PC-3 (cell line): Measurements from ENCODE around the gene PCYOX1L. TPM values are rescaled to one million over a fixed set of nuclear protein-coding genes. Genes with fewer than 3 reads are reported as not detected.

Experiments
- ATAC-seq: fragments of 200-7000 bp; cut with Tn5 transposase; 2 replicates; pipeline ENCODE4 v1.9.1; 2020; ENCODE audit warnings: mild to moderate bottlenecking, moderate library complexity
- BruUV-seq: library from RNA; stranded (reverse); fragments of 400-500 nt; replicated peaks from 2 replicates; lab custom pipeline; 2021; lab: Mats Ljungman, UMichigan
- CTCF ChIA-PET: fragments of 300-600 bp; sonication (Branson Sonifier 250); formaldehyde crosslinking; loops from one replicate; lab custom pipeline; 2022; ENCODE audit warnings: antibody characterized with exemption; lab: Charles Lee
- POLR2A ChIA-PET: fragments of 300-600 bp; sonication (Branson Sonifier 250); formaldehyde crosslinking; loops from one replicate; lab custom pipeline; 2022; ENCODE audit warnings: antibody characterized with exemption; ENCODE audit not compliant: unreplicated experiment; lab: Charles Lee
- DNase-seq: peaks from one replicate; pipeline ENCODE4 v3.0.0-alpha.2; 2015
- H2AFZ ChIP-seq: fragments of 300-600 bp; sonication (generic); 2 replicates; pipeline ENCODE4 v1.6.0; 2016; ENCODE audit warnings: antibody characterized with exemption, low read length
- H3F3A ChIP-seq: fragments of 300-600 bp; sonication (generic); one replicate; pipeline ENCODE4 v1.6.0; 2017; ENCODE audit warnings: antibody characterized with exemption, low read length, control low read depth, mild to moderate bottlenecking; ENCODE audit not compliant: unreplicated experiment
- H3K27ac ChIP-seq: fragments of 300-600 bp; sonication (generic); 2 replicates; pipeline ENCODE4 v1.5.1; 2016; ENCODE audit warnings: mild to moderate bottlenecking, low read length
- H3K27me3 ChIP-seq: fragments of 300-600 bp; sonication (generic); 2 replicates; pipeline ENCODE4 v1.6.1; 2016; ENCODE audit warnings: low read length, mixed read lengths
- H3K36me3 ChIP-seq: fragments of 300-600 bp; sonication (generic); 2 replicates; pipeline ENCODE4 v1.6.1; 2016; ENCODE audit warnings: low read depth, mixed run types, low read length, mixed read lengths
- H3K4me1 ChIP-seq: fragments of 300-600 bp; sonication (generic); 2 replicates; pipeline ENCODE4 v1.5.1; 2016; ENCODE audit warnings: low read length; ENCODE audit not compliant: insufficient read depth
- H3K4me2 ChIP-seq: fragments of 300-600 bp; sonication (generic); 2 replicates; pipeline ENCODE4 v1.6.0; 2016; ENCODE audit warnings: low read length
- H3K4me3 ChIP-seq: fragments of 300-600 bp; sonication (generic); 2 replicates; pipeline ENCODE4 v1.5.1; 2016; ENCODE audit warnings: mild to moderate bottlenecking, low read length, mixed read lengths
- H3K79me2 ChIP-seq: fragments of 300-600 bp; sonication (generic); 2 replicates; pipeline ENCODE4 v1.6.1; 2017; ENCODE audit warnings: low read length, mixed read lengths
- H3K9ac ChIP-seq: fragments of 300-600 bp; sonication (generic); 2 replicates; pipeline ENCODE4 v1.6.0; 2016; ENCODE audit warnings: mild to moderate bottlenecking, low read length
- H3K9me2 ChIP-seq: fragments of 300-600 bp; sonication (generic); replicated peaks from 2 replicates; pipeline ENCODE4 v1.6.1; 2016; ENCODE audit warnings: mixed run types, low read length, mixed read lengths
- H3K9me3 ChIP-seq: fragments of 300-600 bp; sonication (generic); 2 replicates; pipeline ENCODE4 v1.6.1; 2016; ENCODE audit warnings: low read length, mixed read lengths
- H4K20me1 ChIP-seq: fragments of 300-600 bp; sonication (generic); 2 replicates; pipeline ENCODE4 v1.6.1; 2016; ENCODE audit warnings: low read length, mixed read lengths
- CTCF ChIP-seq: fragments of 300-600 bp; sonication (generic); conservative IDR thresholded peaks from 2 replicates; pipeline ENCODE4 v1.5.1; 2017; ENCODE audit warnings: antibody characterized with exemption, low read depth, mild to moderate bottlenecking, low read length
- EZH2 ChIP-seq: fragments of 300-600 bp; sonication (generic); IDR thresholded peaks from one replicate; pipeline ENCODE4 v1.6.1; 2017; ENCODE audit warnings: antibody characterized with exemption, mild to moderate bottlenecking, low read length; ENCODE audit not compliant: unreplicated experiment
- EZH2phosphoT487 ChIP-seq: fragments of 300-600 bp; sonication (generic); IDR thresholded peaks from 2 replicates; pipeline ENCODE4 v1.6.1; 2018; ENCODE audit warnings: mild to moderate bottlenecking, antibody characterized with exemption, low read length, borderline replicate concordance
- intact Hi-C: fragments of 100-400 bp; cut with micrococcal nuclease; formaldehyde crosslinking; loops from 2 replicates; pipeline ENCODE4 v1.9.0; 2023
- total RNA-seq: library from RNA; depleted of rRNA; stranded (reverse); fragments of >200 nt; gene quantifications from 2 replicates; pipeline ENCODE4 v1.2.3, GENCODE V29; 2014

The PCYOX1L gene
- total RNA-seq, 1 experiment from 2014 or later = 12.8 TPM

GRCh38 chr5:149387081-149387631 is 29.3 kb downstream of the PCYOX1L start:
- Histone ChIP-seq H3F3A (no peaks in the 10 kb centered on the region), H3K27me3 (no peaks in the 10 kb centered on the region), H3K4me3 (no peak overlapping the region), H2AFZ (no peak overlapping the region), H3K9ac (no peak overlapping the region), H3K9me2 (no peaks in the 10 kb centered on the region), H4K20me1 (no peaks in the 10 kb centered on the region), H3K4me1 (no peaks in the 10 kb centered on the region), H3K36me3 (no peaks in the 10 kb centered on the region), H3K79me2 (no peaks in the 10 kb centered on the region), H3K4me2 (no peak overlapping the region), H3K27ac (no peak overlapping the region), H3K9me3 (no peaks in the 10 kb centered on the region)
- intact Hi-C loops = no loop called here
- no peak for TF ChIP-seq EZH2phosphoT487
- no peak for TF ChIP-seq EZH2
- TF ChIP-seq CTCF = no peak
- ChIA-PET POLR2A (no interaction called here), CTCF (no interaction called here)
- no TSS peak for BruUV-seq
- DNase-seq (no peak), ATAC-seq (no peak)

GRCh38 chr5:149387982-149388381 is 30.1 kb downstream of the PCYOX1L start:
- peaks cover 3% of the 10 kb centered on the region; the same call in 1 of the 2 replicates for H3K4me1 ChIP-seq
- intact Hi-C loops = no loop called here
- no peaks in the 10 kb centered on the region for H3F3A ChIP-seq
- H3K27ac ChIP-seq = no peak overlapping the region
- H3K9me3 ChIP-seq = no peaks in the 10 kb centered on the region
- CTCF ChIA-PET = no interaction called here
- no peak overlapping the region for H3K9ac ChIP-seq
- no TSS peak for BruUV-seq
- POLR2A ChIA-PET = no interaction called here
- DNase-seq (no peak), ATAC-seq (no peak)
- TF ChIP-seq EZH2phosphoT487 = no peak
- TF ChIP-seq CTCF = no peak
- no peak for TF ChIP-seq EZH2
- H4K20me1 ChIP-seq = no peaks in the 10 kb centered on the region
- no peaks in the 10 kb centered on the region for H3K9me2 ChIP-seq
- H3K4me3 ChIP-seq = no peak overlapping the region
- no peak overlapping the region for H2AFZ ChIP-seq
- H3K27me3 ChIP-seq = no peaks in the 10 kb centered on the region
- no peaks in the 10 kb centered on the region for H3K36me3 ChIP-seq
- H3K79me2 ChIP-seq = no peaks in the 10 kb centered on the region
- no peak overlapping the region for H3K4me2 ChIP-seq

DNA sequence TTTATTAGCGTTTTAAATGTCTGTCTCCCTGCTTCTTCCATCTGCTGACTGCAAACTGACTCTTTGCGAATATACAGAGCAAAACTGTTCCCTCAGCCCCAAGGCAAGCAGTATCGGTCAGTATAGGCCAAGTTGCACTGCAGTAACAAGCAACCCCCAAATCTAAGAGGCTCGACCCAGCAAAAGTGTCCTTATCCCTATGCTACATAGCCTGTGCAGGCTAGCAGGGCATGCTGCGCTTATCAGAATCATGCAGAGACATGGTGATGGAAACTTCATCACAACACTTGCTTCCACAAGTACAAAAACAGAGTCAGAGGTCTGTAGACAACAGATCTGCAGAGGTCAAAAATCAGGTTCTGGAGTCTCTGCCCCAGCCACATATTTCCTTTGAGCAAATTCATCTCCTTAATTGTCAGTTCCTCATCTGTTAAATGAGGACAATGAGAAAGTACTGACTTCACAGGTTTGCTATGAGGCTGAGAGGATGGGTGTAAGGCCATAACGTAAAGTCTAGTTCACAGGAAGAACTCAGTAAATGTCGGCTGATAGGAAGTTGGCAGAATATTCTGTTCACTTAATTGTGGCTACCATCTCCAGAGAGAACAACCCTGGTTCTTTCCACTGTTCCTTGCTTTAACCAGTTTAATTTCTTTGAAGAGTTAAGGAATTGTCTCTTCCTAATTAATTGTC is 30.8 kb downstream of the PCYOX1L start:
- Histone ChIP-seq H3K27me3 (no peaks in the 10 kb centered on the region), H4K20me1 (no peaks in the 10 kb centered on the region), H3K4me3 (no peak overlapping the region), H3K4me1 (peaks cover 6% of the 10 kb centered on the region; the same call in 1 of the 2 replicates), H3K79me2 (no peaks in the 10 kb centered on the region), H2AFZ (no peak overlapping the region), H3K36me3 (no peaks in the 10 kb centered on the region), H3K9me3 (no peaks in the 10 kb centered on the region), H3F3A (no peaks in the 10 kb centered on the region), H3K27ac (no peak overlapping the region), H3K9me2 (no peaks in the 10 kb centered on the region), H3K9ac (no peak overlapping the region), H3K4me2 (no peak overlapping the region)
- POLR2A ChIA-PET = no interaction called here
- no peak for ATAC-seq
- CTCF ChIA-PET = no interaction called here
- no peak for TF ChIP-seq EZH2
- no peak for TF ChIP-seq CTCF
- TF ChIP-seq EZH2phosphoT487 = no peak
- BruUV-seq = no TSS peak
- DNase-seq = no peak
- intact Hi-C loops = no loop called here
